ENCODE data around the gene ARHGEF35. TPM values are rescaled to one million over a fixed set of nuclear protein-coding genes. Genes with fewer than 3 reads are reported as not detected.
A peak's percentile ranks its signal among the peaks of the same experiment; 100 is the strongest.
"Not testable (repeated sequence)": the region's sequence is repeated elsewhere in the genome, so short reads cannot be mapped to it uniquely, and the experiment has no call there.

ARHGEF35 gene
- total and polyA plus RNA-seq, 11 donors, result 0.27 to 4.2 (median 0.60) TPM; not detected in 2

GRCh38 chr7:144218581-144218980 is 22.9 kb upstream of the ARHGEF35 start:
- H3K4me1 ChIP-seq; H3K4me3 ChIP-seq; intact Hi-C loops (cut with DNase I); ATAC-seq; H3K27me3 ChIP-seq; H3K27ac ChIP-seq; H3K9me3 ChIP-seq; H3K36me3 ChIP-seq: not testable (repeated sequence)
- WGBS, 4 donors, result 97 to 100% (median 99%) methylated on average over 1 of the region's 1 CpG
- DNase-seq, result peak in 1 of 5 donors; percentile 1

- H3K27me3 ChIP-seq; DNase-seq; H3K4me3 ChIP-seq; H3K36me3 ChIP-seq; H3K4me1 ChIP-seq; intact Hi-C loops (cut with DNase I); H3K27ac ChIP-seq; ATAC-seq; H3K9me3 ChIP-seq: not testable (repeated sequence)
These were observed 21.6 kb upstream of the ARHGEF35 start for GRCh38 chr7:144217200-144217599.

GRCh38 chr7:144205306-144205705 is 9.7 kb upstream of the ARHGEF35 start:
- H3K9me3 ChIP-seq; H3K36me3 ChIP-seq; H3K27ac ChIP-seq; ATAC-seq; H3K4me1 ChIP-seq; intact Hi-C loops (cut with DNase I); H3K27me3 ChIP-seq; H3K4me3 ChIP-seq; DNase-seq: not testable (repeated sequence)
- no CpG with 5 or more reads among the region's 5 CpGs for WGBS, 4 donors

- H3K27ac ChIP-seq; H3K4me1 ChIP-seq; H3K4me3 ChIP-seq; DNase-seq; H3K27me3 ChIP-seq; H3K9me3 ChIP-seq; ATAC-seq; H3K36me3 ChIP-seq; intact Hi-C loops (cut with DNase I): not testable (repeated sequence)
- no CpG with 5 or more reads among the region's 3 CpGs for WGBS, 4 donors
These were observed 7.5 kb upstream of the ARHGEF35 start for GRCh38 chr7:144203086-144203485.

- H3K27ac ChIP-seq; ATAC-seq; H3K9me3 ChIP-seq; DNase-seq; H3K4me3 ChIP-seq; H3K27me3 ChIP-seq; H3K36me3 ChIP-seq; H3K4me1 ChIP-seq; intact Hi-C loops (cut with DNase I): not testable (repeated sequence)
- WGBS, 4 donors, result no CpG with 5 or more reads among the region's 1 CpG
These were observed 6.3 kb upstream of the ARHGEF35 start for GRCh38 chr7:144201978-144202377.

GRCh38 chr7:144198934-144199333 is 3.3 kb upstream of the ARHGEF35 start:
- H3K27me3 ChIP-seq; H3K4me1 ChIP-seq; H3K36me3 ChIP-seq; H3K9me3 ChIP-seq; intact Hi-C loops (cut with DNase I); H3K4me3 ChIP-seq; DNase-seq; ATAC-seq; H3K27ac ChIP-seq: not testable (repeated sequence)
- WGBS, 4 donors, result 32 to 76% (median 46%) methylated on average over 2 to 3 of the region's 4 CpGs

- intact Hi-C loops (cut with DNase I); H3K27me3 ChIP-seq; H3K4me1 ChIP-seq; ATAC-seq; H3K36me3 ChIP-seq; DNase-seq; H3K9me3 ChIP-seq; H3K4me3 ChIP-seq; H3K27ac ChIP-seq: not testable (repeated sequence)
- WGBS, 4 donors, result no CpG with 5 or more reads among the region's 6 CpGs
These were observed 1.2 kb downstream of the ARHGEF35 start for GRCh38 chr7:144194453-144194852.

GRCh38 chr7:144193782-144194181 is 1.9 kb downstream of the ARHGEF35 start:
- H3K27ac ChIP-seq; DNase-seq; H3K36me3 ChIP-seq; ATAC-seq; H3K4me1 ChIP-seq; H3K27me3 ChIP-seq; intact Hi-C loops (cut with DNase I); H3K4me3 ChIP-seq; H3K9me3 ChIP-seq: not testable (repeated sequence)
- WGBS, 4 donors, result no CpG with 5 or more reads among the region's 11 CpGs

- ATAC-seq; H3K4me3 ChIP-seq; H3K9me3 ChIP-seq; H3K36me3 ChIP-seq; intact Hi-C loops (cut with DNase I); H3K27ac ChIP-seq; DNase-seq; H3K4me1 ChIP-seq; H3K27me3 ChIP-seq: not testable (repeated sequence)
- no CpG with 5 or more reads among the region's 3 CpGs for WGBS, 4 donors
These were observed 7.0 kb downstream of the ARHGEF35 start for GRCh38 chr7:144188578-144189171.

GRCh38 chr7:144187848-144188247 is 7.8 kb downstream of the ARHGEF35 start:
- no CpG with 5 or more reads among the region's 5 CpGs for WGBS, 4 donors
- H3K27me3 ChIP-seq; H3K36me3 ChIP-seq; H3K9me3 ChIP-seq; DNase-seq; H3K4me3 ChIP-seq; intact Hi-C loops (cut with DNase I); H3K27ac ChIP-seq; ATAC-seq; H3K4me1 ChIP-seq: not testable (repeated sequence)

- ATAC-seq; intact Hi-C loops (cut with DNase I); DNase-seq; H3K36me3 ChIP-seq; H3K9me3 ChIP-seq; H3K27me3 ChIP-seq; H3K4me3 ChIP-seq; H3K4me1 ChIP-seq; H3K27ac ChIP-seq: not testable (repeated sequence)
- no CpG with 5 or more reads among the region's 19 CpGs for WGBS, 4 donors
These were observed 12.5 kb downstream of the ARHGEF35 start, which contains the start of gene CTAGE4 for GRCh38 chr7:144183166-144183565. TSS of gene CTAGE4 (plus strand) at chr7:144183466. CDS start at chr7:144183504, 38 bp downstream.

- not testable (repeated sequence) for H3K4me3 ChIP-seq, H3K4me1 ChIP-seq, H3K36me3 ChIP-seq, H3K27ac ChIP-seq, ATAC-seq, H3K9me3 ChIP-seq, H3K27me3 ChIP-seq, DNase-seq
- intact Hi-C loops (cut with DNase I), result loop anchor here in 3 of 10 donors (5.0 to 10.0 kb wide), 3 partner anchors 216 to 258 kb away; no protein-coding TSS in a partner anchor
- WGBS, 4 donors, result 82 to 88% methylated on average over 1 of the region's 2 CpGs; no CpG with 5 or more reads in 2 of the 4 donors
These were observed 16.5 kb downstream of the ARHGEF35 start for GRCh38 chr7:144179165-144179479.
